Liver (tissue), 9 donors: ENCODE data around the gene FANCG. TPM values are rescaled to one million over a fixed set of nuclear protein-coding genes. Genes with fewer than 3 reads are reported as not detected.

ENCODE experiments used
- DNase-seq: peaks from one replicate; pipeline ENCODE4 v3.0.0-alpha.2; 2017; ENCODE audit warnings: low spot score
- H3K27ac ChIP-seq, 2 donors: one replicate each; pipeline ENCODE4 v1.7.0; 2013; ENCODE audit warnings: inconsistent platforms in 2 of 2, low read length in 2 of 2, control low read depth in 1 of 2, low read depth in 1 of 2, mild to moderate bottlenecking in 1 of 2
- H3K27me3 ChIP-seq, 4 donors: one replicate each; pipeline versions ENCODE4 v1.6.1 to v1.7.0; 2013; ENCODE audit warnings: low read length in 3 of 4, inconsistent platforms in 1 of 4, mild to moderate bottlenecking in 1 of 4, moderate library complexity in 1 of 4; ENCODE audit not compliant: control insufficient read depth in 4 of 4, insufficient read depth in 4 of 4
- H3K36me3 ChIP-seq, 4 donors: one replicate each; pipeline versions ENCODE4 v1.6.1 to v1.7.0; 2013; ENCODE audit warnings: low read length in 3 of 4, mild to moderate bottlenecking in 3 of 4, low read depth in 1 of 4, moderate library complexity in 1 of 4; ENCODE audit not compliant: control insufficient read depth in 4 of 4, insufficient read depth in 3 of 4
- H3K4me1 ChIP-seq, 4 donors: one replicate each; pipeline versions ENCODE4 v1.6.1 to v1.7.0; 2013; ENCODE audit warnings: low read length in 3 of 4, mild to moderate bottlenecking in 3 of 4, moderate library complexity in 1 of 4; ENCODE audit not compliant: control insufficient read depth in 4 of 4, insufficient read depth in 4 of 4
- H3K4me3 ChIP-seq, 3 donors: one replicate each; pipeline versions ENCODE4 v1.6.1 to v1.7.0; 2013; ENCODE audit warnings: low read length in 3 of 3, control low read depth in 1 of 3, low read depth in 1 of 3, mild to moderate bottlenecking in 1 of 3
- H3K9ac ChIP-seq, 2 donors: one replicate each; pipeline ENCODE4 v1.7.0; 2013; ENCODE audit warnings: low read length in 2 of 2, mild to moderate bottlenecking in 2 of 2, moderate library complexity in 2 of 2, control low read depth in 1 of 2, low read depth in 1 of 2
- H3K9me3 ChIP-seq, 4 donors: one replicate each; pipeline versions ENCODE4 v1.6.1 to v1.7.0; 2013; ENCODE audit warnings: low read length in 3 of 4; ENCODE audit not compliant: control insufficient read depth in 4 of 4
- CTCF ChIP-seq: fragments of 150-350 bp; IDR thresholded peaks from 2 replicates; pipeline ENCODE4 v1.5.1; 2017; ENCODE audit warnings: improper control_type of control experiment, low read depth, low read length; ENCODE audit not compliant: missing input control
- EGR1 ChIP-seq, 2 donors: IDR thresholded peaks; 2 replicates each; pipeline ENCODE4 v1.6.1; 2016 to 2018; ENCODE audit warnings: antibody characterized with exemption in 2 of 2, low read depth in 2 of 2
- FOXA1 ChIP-seq: IDR thresholded peaks from 2 replicates; pipeline ENCODE4 v1.6.1; 2016; ENCODE audit warnings: antibody characterized with exemption
- FOXA2 ChIP-seq: IDR thresholded peaks from 2 replicates; pipeline ENCODE4 v1.6.1; 2016; ENCODE audit warnings: antibody characterized with exemption
- GABPA ChIP-seq, 2 donors: IDR thresholded peaks in 1 of 2; conservative IDR thresholded peaks in 1 of 2; 2 replicates each; pipeline ENCODE4 v1.6.1; 2016; ENCODE audit warnings: antibody characterized with exemption in 2 of 2, mild to moderate bottlenecking in 1 of 2, moderate library complexity in 1 of 2
- HNF4A ChIP-seq, 2 donors: conservative IDR thresholded peaks; 2 replicates each; pipeline ENCODE4 v1.6.1; 2016; ENCODE audit warnings: antibody characterized with exemption in 2 of 2, mild to moderate bottlenecking in 2 of 2
- HNF4G ChIP-seq: IDR thresholded peaks from 2 replicates; pipeline ENCODE4 v1.6.1; 2016; ENCODE audit warnings: antibody characterized with exemption
- JUND ChIP-seq, 2 donors: IDR thresholded peaks; 2 replicates each; pipeline ENCODE4 v1.6.1; 2016; ENCODE audit warnings: antibody characterized with exemption in 2 of 2
- NR2F2 ChIP-seq: IDR thresholded peaks from 2 replicates; pipeline ENCODE4 v1.6.1; 2016; ENCODE audit warnings: antibody characterized with exemption
- RAD21 ChIP-seq, 2 donors: IDR thresholded peaks; 2 replicates each; pipeline ENCODE4 v1.6.1; 2016; ENCODE audit warnings: antibody characterized with exemption in 2 of 2, mild to moderate bottlenecking in 2 of 2
- REST ChIP-seq: IDR thresholded peaks from 2 replicates; pipeline ENCODE4 v1.6.1; 2016; ENCODE audit warnings: antibody characterized with exemption, mild to moderate bottlenecking
- RXRA ChIP-seq, 2 donors: IDR thresholded peaks; 2 replicates each; pipeline ENCODE4 v1.6.1; 2017 to 2018; ENCODE audit warnings: antibody characterized with exemption in 2 of 2, mild to moderate bottlenecking in 1 of 2
- TAF1 ChIP-seq: conservative IDR thresholded peaks from 2 replicates; pipeline ENCODE4 v1.6.1; 2016; ENCODE audit warnings: antibody characterized with exemption, mild to moderate bottlenecking
- YY1 ChIP-seq: IDR thresholded peaks from 2 replicates; pipeline ENCODE4 v1.6.1; 2016; ENCODE audit warnings: antibody characterized with exemption, mild to moderate bottlenecking
- ZBTB33 ChIP-seq: IDR thresholded peaks from 2 replicates; pipeline ENCODE4 v1.6.1; 2016; ENCODE audit warnings: antibody characterized with exemption
- WGBS: extraction: QIAGEN DNeasy Blood & Tissue Kit; methylation state at CpG from one replicate; pipeline ENCODE4 v1.1.7; 2013; 5-methylcytosine and 5-hydroxymethylcytosine counted together
- polyA plus RNA-seq, 2 donors: library from polyadenylated mRNA; stranded (reverse) in 1 of 2; unstranded in 1 of 2; fragments of 200-250 nt in 1 of 2; fragments of >200 nt in 1 of 2; fragmentation: Nextera tagmentation in 1 of 2; extraction: Ambion mirVana in 1 of 2; gene quantifications; one replicate each; pipeline versions ENCODE4 v1.2.1 to v1.2.3, GENCODE V29; 2013 to 2015
- total RNA-seq, 2 donors: library from RNA; depleted of rRNA; stranded (reverse); fragments of >200 nt; gene quantifications; one replicate each; pipeline ENCODE4 v1.2.3, GENCODE V29; 2014
- TF ChIP-seq, protein P1 (sequence below): IDR thresholded peaks from 2 replicates; pipeline ENCODE4 v1.6.1; 2016; ENCODE audit warnings: antibody characterized with exemption
- TF ChIP-seq, protein P2 (sequence below): IDR thresholded peaks from 2 replicates; pipeline ENCODE4 v1.6.1; 2016; ENCODE audit warnings: antibody characterized with exemption
- donor health status: healthy.
- donor health status: healthy.
- donor health status: healthy.
- donor health status: healthy.
- donor health status: healthy.

The FANCG gene
- total and polyA plus RNA-seq, 4 donors = 1.7 to 16.0 (median 4.0) TPM

DNA sequence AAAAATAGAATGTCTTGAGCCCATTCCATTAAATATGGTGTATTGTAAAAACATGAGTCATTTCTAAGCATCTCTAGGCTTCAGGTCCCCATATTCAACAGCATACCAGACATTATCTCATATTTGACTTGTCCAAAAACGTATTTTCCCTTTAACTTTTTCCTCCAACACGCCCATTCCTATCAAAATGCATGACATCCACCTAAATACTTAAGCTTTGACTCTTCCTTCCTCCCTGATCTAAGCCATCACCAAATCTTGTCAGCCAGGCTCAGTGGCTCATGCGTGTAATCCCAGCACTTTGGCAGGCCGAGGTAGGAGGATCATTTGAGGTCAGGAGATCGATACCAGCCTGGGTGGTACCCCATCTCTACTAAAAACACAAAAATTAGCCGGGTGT lies 31.2 kb downstream of the FANCG start:
- no peaks in the 10 kb centered on the region for H3K9me3 ChIP-seq
- no peak for TF ChIP-seq YY1
- no peak for TF ChIP-seq GABPA (IDR thresholded peaks at IDR 0.05 in 1 of 2, conservative IDR thresholded peaks at IDR 0.05 in 1 of 2)
- TF ChIP-seq RXRA (IDR thresholded peaks at IDR 0.05) = no peak
- no peak for TF ChIP-seq FOXA1
- TF ChIP-seq, protein P1, sequence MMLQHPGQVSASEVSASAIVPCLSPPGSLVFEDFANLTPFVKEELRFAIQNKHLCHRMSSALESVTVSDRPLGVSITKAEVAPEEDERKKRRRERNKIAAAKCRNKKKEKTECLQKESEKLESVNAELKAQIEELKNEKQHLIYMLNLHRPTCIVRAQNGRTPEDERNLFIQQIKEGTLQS = no peak
- no peak for TF ChIP-seq FOXA2
- no peak for TF ChIP-seq JUND (IDR thresholded peaks at IDR 0.05)
- no peak for TF ChIP-seq EGR1 (IDR thresholded peaks at IDR 0.05; ENCODE audit: low read depth in 2 of 2)
- TF ChIP-seq CTCF = no peak
- no peak for TF ChIP-seq REST
- TF ChIP-seq, protein P2, sequence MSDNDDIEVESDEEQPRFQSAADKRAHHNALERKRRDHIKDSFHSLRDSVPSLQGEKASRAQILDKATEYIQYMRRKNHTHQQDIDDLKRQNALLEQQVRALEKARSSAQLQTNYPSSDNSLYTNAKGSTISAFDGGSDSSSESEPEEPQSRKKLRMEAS = no peak
- no peak for TF ChIP-seq ZBTB33
- TF ChIP-seq RAD21 (IDR thresholded peaks at IDR 0.05) = no peak
- TF ChIP-seq HNF4G = no peak
- H3K27me3 ChIP-seq = no peaks in the 10 kb centered on the region
- no peak overlapping the region for H3K4me3 ChIP-seq
- no peaks in the 10 kb centered on the region for H3K4me1 ChIP-seq
- WGBS = 97% methylated on average over 6 of the region's 6 CpGs
- DNase-seq = no peak
- H3K36me3 ChIP-seq = peaks cover 2 to 38% (median 29%) of the 10 kb centered on the region in 4 donors
- H3K9ac ChIP-seq = no peak overlapping the region
- H3K27ac ChIP-seq = no peak overlapping the region

DNA sequence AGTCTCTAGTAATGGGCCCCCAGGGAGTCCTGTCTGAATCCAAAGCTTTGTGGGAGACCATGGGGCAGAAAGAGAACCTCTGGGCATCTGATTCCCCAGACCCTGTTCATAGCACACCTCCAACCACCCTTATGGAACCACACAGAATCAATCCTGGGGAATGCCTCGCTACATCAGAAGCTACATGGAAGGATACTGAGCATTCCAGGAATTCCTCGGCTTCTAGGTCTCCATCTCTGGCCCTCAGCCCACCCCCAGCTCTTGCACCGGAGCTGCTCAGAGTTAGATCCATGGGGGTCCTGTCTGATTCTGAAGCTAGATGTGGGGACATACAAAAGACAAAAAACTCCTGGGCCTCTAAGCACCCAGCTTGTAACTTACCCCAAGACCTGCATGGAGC lies 35.7 kb downstream of the FANCG start:
- Histone ChIP-seq H3K36me3 (peaks cover 0 to 30% (median 21%) of the 10 kb centered on the region in 4 donors), H3K27me3 (no peaks in the 10 kb centered on the region), H3K4me3 (no peak overlapping the region), H3K9me3 (no peaks in the 10 kb centered on the region), H3K9ac (no peak overlapping the region), H3K27ac (no peak overlapping the region), H3K4me1 (peaks cover 0 to 4% (median 0%) of the 10 kb centered on the region in 4 donors)
- no peak for DNase-seq
- WGBS = over 99% methylated on average over 3 of the region's 3 CpGs
- no peak for TF ChIP-seq ZBTB33
- TF ChIP-seq GABPA (IDR thresholded peaks at IDR 0.05 in 1 of 2, conservative IDR thresholded peaks at IDR 0.05 in 1 of 2) = no peak
- no peak for TF ChIP-seq TAF1
- TF ChIP-seq REST = no peak
- no peak for TF ChIP-seq HNF4A (conservative IDR thresholded peaks at IDR 0.05)
- TF ChIP-seq JUND (IDR thresholded peaks at IDR 0.05) = no peak
- no peak for TF ChIP-seq FOXA2
- TF ChIP-seq EGR1 (IDR thresholded peaks at IDR 0.05; ENCODE audit: low read depth in 2 of 2) = no peak
- TF ChIP-seq YY1 = no peak
- no peak for TF ChIP-seq NR2F2
- TF ChIP-seq, protein P1 = no peak
- no peak for TF ChIP-seq FOXA1
